DMS 273 treated with DMSO at 0.1 percent for 48 hours (cell line): Measurements from ENCODE around the gene FAM20A.
"Not testable (repeated sequence)": the region's sequence is repeated elsewhere in the genome, so short reads cannot be mapped to it uniquely, and the experiment has no call there.

Experiments
- DNase-seq: peaks from one replicate; lab custom pipeline; 2025; lab: John Stamatoyannopoulos, UW

Gene FAM20A

DNA sequence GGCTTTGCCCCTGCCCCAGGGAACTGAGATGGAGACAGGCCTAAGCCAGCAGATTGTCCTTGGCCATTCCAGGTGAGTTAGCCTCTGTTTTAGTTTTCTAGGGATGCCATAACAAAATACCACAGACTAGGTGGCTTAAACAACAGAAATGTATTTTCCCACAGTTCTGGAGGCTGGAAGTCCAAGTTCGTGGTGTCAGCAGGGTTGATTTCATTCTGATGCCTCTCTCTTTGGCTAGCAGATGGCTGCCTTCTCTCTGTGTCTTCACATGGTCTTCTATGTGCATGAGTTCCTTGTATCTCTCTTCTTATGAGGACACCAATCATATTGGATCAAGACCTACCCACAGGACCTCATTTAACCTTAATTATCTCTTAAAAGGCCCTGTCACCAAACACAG lies 12.8 kb downstream of the FAM20A start:
- no peak for DNase-seq

DNA sequence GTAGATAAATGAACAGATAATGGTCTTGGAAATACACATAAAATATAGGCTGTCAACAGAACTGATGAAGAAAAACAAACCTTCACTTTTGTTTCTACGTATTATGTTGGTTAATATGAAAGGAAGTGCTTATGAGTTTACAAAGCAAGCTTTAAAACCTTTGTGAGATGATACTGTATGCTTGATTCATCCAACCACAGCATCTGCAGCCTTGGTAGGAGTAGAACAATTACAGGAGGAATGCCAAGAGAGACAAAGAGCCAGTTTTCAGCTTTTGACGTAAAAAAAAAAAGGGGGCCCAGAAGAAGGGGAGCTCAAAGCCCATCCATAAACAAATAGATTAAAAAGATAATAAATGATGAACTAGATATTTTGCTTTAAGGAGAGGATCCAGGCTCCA lies 13.3 kb downstream of the FAM20A start:
- DNase-seq = no peak

GRCh38 chr17:68587026-68587425 lies 14.1 kb downstream of the FAM20A start:
- DNase-seq = no peak

GRCh38 chr17:68585643-68586042 lies 15.5 kb downstream of the FAM20A start:
- DNase-seq = no peak

DNA sequence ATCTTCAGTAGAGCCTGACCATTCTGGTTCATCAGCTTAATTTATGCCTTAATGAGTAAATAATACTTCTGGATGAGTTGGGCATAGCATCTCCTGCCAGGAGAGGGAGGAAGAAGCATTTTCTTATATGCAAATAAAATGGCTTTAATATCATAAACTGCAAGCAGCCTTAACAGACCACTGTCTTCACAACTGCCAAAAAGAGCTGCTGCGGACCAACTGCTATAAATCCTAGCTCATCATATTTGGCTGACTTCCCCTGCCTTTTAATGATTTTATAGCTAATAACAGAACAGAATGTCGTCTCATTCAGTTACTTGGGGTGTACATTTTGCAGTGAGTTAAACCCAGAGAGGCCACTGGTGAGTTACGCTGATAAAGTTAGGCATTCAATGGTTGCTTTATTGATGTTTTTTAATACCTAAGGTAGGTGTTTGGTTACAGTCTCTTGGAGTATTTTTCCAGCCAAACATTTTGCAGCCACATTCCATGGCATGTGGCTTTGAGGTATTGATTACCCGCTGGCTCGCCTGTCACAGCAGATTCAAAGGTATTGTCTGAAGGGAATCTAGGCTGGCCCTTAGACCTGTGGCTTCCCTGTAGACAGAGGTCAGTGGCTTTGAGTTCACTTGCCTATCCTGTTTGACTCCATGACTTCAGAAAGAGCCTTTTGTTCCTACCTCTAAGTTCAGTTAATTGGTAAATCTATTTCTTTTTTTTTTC lies 16.4 kb downstream of the FAM20A start:
- DNase-seq = no peak

DNA sequence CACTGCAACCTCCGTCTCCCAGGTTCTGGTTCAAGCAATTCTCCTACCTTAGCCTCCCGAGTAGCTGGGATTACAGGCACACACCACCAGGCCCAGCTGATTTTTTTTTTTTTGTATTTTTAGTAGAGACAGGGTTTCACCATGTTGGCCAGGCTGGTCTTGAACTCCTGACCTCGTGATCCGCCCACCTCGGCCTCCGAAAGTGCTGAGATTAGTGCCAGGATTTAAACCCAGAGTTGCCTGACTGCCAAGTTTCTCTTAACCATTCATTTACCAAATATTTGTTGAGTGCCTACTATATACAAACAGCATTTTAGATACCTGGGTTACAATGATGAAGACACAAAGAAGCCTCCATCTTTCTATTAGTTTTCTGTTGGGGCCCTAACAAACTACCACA lies 18.3 kb downstream of the FAM20A start:
- not testable (repeated sequence) for DNase-seq

GRCh38 chr17:68581863-68582645 lies 19.1 kb downstream of the FAM20A start:
- DNase-seq = no peak

GRCh38 chr17:68580236-68580770 lies 20.9 kb downstream of the FAM20A start:
- no peak for DNase-seq

DNA sequence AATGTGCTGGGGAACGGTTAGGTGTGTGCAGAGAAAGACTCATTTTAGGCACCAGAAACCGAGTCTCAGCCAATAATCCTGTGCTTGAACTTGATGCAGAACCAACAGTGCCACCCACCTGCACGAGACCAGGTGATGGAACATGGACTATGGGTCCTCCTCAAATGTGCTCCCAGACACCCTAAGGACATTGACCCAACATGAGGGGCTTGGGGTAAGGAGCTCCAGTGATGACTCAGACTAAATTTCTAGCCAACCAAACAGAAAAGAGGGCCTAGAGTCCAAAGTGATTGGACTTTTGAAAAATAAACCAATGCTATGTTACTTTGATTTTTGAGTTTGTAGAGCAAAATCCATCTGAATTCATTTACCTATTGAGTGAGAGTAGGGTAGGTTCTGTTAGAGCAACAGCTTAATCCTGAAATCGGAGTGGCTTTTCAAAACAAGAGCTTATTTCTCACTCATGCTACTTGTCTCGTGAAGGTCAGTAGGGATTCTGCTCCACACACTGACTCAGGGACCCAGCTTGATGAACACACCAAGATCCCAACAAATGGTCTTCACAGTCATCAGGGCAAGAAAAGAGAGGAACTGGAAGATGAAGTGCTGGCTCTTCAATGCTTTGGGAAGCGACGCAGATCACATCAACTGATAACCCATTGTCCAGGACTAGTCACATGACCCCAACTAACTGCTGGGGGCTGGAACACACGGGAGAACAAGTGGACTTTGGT lies 21.8 kb downstream of the FAM20A start:
- DNase-seq = no peak

GRCh38 chr17:68578236-68578635 lies 22.9 kb downstream of the FAM20A start:
- no peak for DNase-seq

DNA sequence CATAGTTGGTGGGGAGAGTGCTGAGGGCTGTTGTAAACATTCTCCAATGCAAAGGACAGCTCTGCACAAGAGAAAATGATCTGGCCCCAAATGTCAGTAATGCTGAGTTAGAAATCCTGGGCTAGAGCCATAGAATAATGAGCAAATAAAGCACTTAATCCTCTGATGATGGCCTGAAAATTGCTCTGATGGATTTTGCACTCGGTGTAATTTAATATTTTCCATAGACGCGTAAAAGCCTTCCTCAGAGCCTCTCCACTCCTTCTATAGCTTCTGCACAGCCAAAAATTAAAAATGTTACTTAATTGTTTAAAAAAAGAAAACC lies 23.7 kb downstream of the FAM20A start:
- DNase-seq = no peak

GRCh38 chr17:68576811-68577496 lies 24.2 kb downstream of the FAM20A start:
- DNase-seq = no peak

DNA sequence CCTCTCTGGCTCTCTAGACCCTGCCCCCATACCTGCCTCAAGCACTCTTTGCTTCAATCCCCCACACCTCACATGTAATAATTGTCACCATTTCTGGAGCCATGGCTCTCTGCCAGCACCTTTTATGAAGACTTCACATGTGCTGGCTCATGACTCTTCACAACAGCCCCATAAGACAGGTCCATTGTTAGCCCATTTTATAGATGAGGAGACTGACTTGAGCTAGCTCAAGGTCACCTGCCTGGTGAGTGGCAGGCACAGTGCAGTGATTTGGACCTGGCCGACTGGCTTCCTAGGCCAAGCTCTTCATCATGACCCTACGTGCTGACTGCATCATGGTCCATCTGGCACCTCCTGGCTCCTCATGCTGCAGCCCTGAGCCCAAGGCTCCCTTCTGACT lies 25.0 kb downstream of the FAM20A start:
- DNase-seq = no peak

GRCh38 chr17:68573338-68573737 lies 27.8 kb downstream of the FAM20A start:
- DNase-seq = no peak

- no peak for DNase-seq
Measured at GRCh38 chr17:68572138-68572842, 28.9 kb downstream of the FAM20A start.

- no peak for DNase-seq
Measured at GRCh38 chr17:68570526-68570925, 30.6 kb downstream of the FAM20A start.

DNA sequence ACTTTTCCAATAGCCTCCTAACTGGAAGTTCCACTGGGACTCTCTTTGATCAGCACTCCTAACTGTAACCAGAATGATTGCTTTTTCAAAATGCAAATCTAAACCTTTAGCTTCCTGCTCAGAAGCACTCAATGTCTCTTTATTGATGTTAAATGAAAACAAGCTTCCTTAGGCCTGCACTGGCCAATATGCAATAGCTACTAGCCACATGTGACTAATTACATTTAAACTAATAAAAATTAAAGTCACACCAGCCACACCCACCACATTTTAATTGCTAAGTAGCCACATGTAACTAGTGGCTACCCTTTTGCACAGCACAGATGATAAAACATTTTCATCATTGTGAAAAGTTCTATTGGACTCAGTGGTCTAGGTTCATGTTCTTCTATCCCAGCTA lies 31.8 kb downstream of the FAM20A start:
- DNase-seq = no peak

- DNase-seq = no peak
Measured at GRCh38 chr17:68568581-68568980, 32.6 kb downstream of the FAM20A start.

GRCh38 chr17:68567581-68567980 lies 33.6 kb downstream of the FAM20A start:
- DNase-seq = no peak

DNA sequence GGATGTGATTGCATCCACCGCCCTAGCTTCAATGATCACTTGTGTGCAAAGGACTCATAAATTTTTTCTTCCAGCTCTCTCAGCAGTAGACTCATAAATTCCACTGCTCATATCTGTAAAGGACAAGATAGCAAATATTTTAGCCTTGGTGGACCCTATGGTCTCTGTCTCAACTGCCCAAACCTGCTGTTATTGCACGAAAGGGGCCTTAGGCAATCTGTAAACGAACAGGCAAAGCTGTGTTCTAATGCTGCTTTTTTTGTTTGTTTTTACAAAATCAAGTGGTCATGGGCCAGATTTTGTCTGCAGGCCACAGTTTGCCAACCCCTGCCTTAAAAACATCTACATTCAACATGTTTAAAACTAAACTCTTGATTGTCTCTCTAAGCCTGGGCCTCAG lies 34.1 kb downstream of the FAM20A start:
- DNase-seq = no peak

DNA sequence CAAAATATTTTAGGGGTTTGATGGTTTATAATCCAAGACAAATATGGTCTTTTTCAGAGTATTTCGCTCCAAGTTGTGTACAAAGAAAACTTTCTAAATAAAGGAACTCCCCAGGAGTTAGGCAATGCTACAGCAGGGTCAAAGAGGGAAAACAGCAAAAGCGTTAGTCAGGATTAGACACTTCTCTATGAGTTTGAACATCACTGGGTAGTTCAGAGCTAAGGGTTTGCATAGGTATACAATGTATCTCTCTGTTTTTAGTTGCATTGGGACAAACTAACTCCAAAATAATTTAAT lies 34.8 kb downstream of the FAM20A start:
- DNase-seq = no peak
